Measurements from ENCODE around the gene NELL1. TPM values are rescaled to one million over a fixed set of nuclear protein-coding genes. Genes with fewer than 3 reads are reported as not detected.

NELL1 gene
- total RNA-seq, 6 donors from 2014 or later = 0.26 TPM; not detected in 5

DNA sequence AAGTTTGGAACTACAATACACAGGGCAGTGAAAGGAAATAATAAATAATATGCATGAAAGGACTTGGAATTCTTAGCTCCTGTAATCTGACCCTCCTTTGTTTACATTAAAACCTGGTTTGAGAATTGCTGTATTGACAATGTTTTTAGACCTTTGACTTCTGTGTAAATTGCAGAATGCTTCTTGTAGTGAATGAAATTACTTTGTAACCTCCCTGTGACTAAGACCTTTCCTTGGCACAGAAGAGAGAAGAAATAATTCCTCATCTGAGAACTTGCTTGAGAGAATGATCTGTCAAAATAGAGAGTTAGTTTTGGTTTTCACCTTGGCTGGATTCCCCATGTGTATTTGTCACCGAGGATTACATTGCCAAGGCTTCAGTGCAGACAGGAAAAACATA is 883.5 kb downstream of the NELL1 start:
- H3K36me3 ChIP-seq = no peaks in the 10 kb centered on the region
- 0 to 3% methylated on average over 1 of the region's 1 CpG for WGBS, 2 donors
- no peak for DNase-seq
- H3K27ac ChIP-seq = no peak overlapping the region
- no peaks in the 10 kb centered on the region for H3K27me3 ChIP-seq
- TF ChIP-seq, protein P1, sequence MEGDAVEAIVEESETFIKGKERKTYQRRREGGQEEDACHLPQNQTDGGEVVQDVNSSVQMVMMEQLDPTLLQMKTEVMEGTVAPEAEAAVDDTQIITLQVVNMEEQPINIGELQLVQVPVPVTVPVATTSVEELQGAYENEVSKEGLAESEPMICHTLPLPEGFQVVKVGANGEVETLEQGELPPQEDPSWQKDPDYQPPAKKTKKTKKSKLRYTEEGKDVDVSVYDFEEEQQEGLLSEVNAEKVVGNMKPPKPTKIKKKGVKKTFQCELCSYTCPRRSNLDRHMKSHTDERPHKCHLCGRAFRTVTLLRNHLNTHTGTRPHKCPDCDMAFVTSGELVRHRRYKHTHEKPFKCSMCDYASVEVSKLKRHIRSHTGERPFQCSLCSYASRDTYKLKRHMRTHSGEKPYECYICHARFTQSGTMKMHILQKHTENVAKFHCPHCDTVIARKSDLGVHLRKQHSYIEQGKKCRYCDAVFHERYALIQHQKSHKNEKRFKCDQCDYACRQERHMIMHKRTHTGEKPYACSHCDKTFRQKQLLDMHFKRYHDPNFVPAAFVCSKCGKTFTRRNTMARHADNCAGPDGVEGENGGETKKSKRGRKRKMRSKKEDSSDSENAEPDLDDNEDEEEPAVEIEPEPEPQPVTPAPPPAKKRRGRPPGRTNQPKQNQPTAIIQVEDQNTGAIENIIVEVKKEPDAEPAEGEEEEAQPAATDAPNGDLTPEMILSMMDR (IDR thresholded peaks at IDR 0.05) = no peak
- TF ChIP-seq POLR2AphosphoS5 (IDR thresholded peaks at IDR 0.05) (no peak), EP300 (IDR thresholded peaks at IDR 0.05) (no peak), POLR2A (IDR thresholded peaks at IDR 0.05) (no peak)
- H3K4me1 ChIP-seq = no peaks in the 10 kb centered on the region
- ATAC-seq (ENCODE audit: low FRiP score in 2 of 2) = no peak
- no peaks in the 10 kb centered on the region for H3K9me3 ChIP-seq
- H3K4me3 ChIP-seq = no peak overlapping the region

DNA sequence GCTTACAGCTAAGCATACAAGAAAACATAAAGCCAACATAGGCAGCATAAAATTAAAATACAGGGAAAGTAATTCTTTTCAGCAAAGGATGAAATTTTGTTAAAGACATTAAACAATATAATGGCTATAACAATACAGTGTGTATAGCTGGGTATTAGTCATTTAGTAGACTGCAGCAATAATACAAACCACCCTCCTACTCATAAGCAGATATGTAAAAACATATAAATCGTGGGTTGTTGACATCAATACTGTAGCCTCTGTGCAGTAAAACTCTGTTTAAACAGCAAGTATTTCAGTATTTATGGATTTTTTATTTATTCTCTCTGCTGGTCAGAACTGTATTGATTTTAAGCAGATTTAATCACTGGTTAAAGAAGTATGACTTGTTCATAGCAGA is 884.4 kb downstream of the NELL1 start:
- ATAC-seq (ENCODE audit: low FRiP score in 2 of 2) = no peak
- DNase-seq = no peak
- no peak overlapping the region for H3K27ac ChIP-seq
- H3K4me3 ChIP-seq = no peak overlapping the region
- H3K27me3 ChIP-seq = no peaks in the 10 kb centered on the region
- no peak for TF ChIP-seq POLR2AphosphoS5 (IDR thresholded peaks at IDR 0.05)
- TF ChIP-seq, protein P1 (IDR thresholded peaks at IDR 0.05) = no peak
- no peak for TF ChIP-seq EP300 (IDR thresholded peaks at IDR 0.05)
- no peak for TF ChIP-seq POLR2A (IDR thresholded peaks at IDR 0.05)
- no peaks in the 10 kb centered on the region for H3K36me3 ChIP-seq
- no peaks in the 10 kb centered on the region for H3K9me3 ChIP-seq
- H3K4me1 ChIP-seq = no peaks in the 10 kb centered on the region
- 61 to 67% methylated on average over 1 of the region's 1 CpG for WGBS, 2 donors

DNA sequence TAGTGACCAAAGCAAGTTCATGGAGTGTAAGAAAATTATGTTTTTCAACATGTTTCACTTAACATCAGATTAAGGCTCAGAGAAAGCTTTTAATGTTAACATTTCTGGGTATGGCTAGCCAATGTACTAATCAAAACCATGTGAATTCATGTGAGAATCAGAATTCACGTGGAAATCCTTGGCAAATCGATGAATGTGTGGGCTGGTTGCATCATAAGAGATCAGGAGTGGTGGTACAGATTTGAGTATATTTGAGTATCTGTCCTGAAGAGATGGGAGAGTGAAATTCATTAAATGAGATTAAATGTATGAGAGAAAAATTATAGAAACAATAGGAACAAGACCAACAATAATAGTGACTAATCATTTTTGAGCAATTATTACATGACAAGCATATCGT is 884.9 kb downstream of the NELL1 start:
- DNase-seq (no peak), ATAC-seq (ENCODE audit: low FRiP score in 2 of 2) (no peak)
- no peaks in the 10 kb centered on the region for H3K36me3 ChIP-seq
- TF ChIP-seq POLR2A (IDR thresholded peaks at IDR 0.05) = no peak
- TF ChIP-seq, protein P1 (IDR thresholded peaks at IDR 0.05) = no peak
- TF ChIP-seq EP300 (IDR thresholded peaks at IDR 0.05) = no peak
- TF ChIP-seq POLR2AphosphoS5 (IDR thresholded peaks at IDR 0.05) = no peak
- H3K9me3 ChIP-seq = no peaks in the 10 kb centered on the region
- H3K4me3 ChIP-seq = no peak overlapping the region
- WGBS, 2 donors = 75 to 85% methylated on average over 3 of the region's 3 CpGs
- H3K27ac ChIP-seq = no peak overlapping the region
- H3K27me3 ChIP-seq = no peaks in the 10 kb centered on the region
- no peaks in the 10 kb centered on the region for H3K4me1 ChIP-seq

DNA sequence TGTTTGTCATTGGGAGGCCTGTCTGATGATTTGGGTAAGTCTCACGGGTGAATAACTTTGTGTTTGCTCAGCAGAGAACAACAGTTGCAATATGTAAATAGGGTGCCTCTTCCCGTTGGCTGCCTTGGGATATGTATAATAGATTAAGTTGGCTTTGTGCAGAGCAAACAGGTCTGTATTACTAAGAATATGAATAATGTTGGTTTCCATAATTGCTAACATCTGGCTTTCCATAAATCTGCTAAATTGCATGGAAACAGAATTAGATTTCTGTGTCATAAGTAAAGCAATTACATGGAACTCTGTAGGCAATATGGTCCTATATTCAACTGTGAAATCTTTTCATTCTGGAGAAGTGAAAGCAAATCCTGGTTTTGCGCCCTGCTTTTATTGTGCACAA is 887.5 kb downstream of the NELL1 start:
- ATAC-seq (ENCODE audit: low FRiP score in 2 of 2) = no peak

DNA sequence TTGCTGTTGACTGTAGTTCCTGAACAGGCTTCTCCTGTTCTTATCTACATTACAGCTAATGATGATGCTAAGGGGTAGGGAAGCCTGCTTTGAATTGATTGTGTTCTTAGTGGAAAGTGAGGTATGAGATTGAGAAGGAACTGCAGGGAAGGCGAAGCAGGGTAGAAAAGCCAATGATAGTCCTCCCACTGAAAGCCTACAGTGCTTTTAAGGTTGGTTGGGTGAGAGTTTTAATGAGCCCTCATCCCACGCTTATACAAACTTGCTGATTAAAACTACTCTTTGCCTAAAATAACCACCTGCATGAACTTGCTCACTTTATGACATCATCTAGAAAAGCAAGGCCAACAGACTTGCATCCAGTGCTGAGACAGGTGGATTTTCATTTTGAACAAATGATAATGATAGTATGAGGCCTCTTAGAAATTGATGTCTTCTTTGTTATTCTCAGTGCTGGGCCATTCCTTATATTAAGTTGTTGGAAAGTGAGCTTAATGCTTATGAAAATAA is 891.1 kb downstream of the NELL1 start:
- WGBS, 2 donors = 80 to 85% methylated on average over 2 of the region's 2 CpGs
- DNase-seq = no peak
- Histone ChIP-seq H3K4me1 (no peaks in the 10 kb centered on the region), H3K4me3 (no peak overlapping the region), H3K27ac (no peak overlapping the region), H3K36me3 (no peaks in the 10 kb centered on the region), H3K9me3 (no peaks in the 10 kb centered on the region), H3K27me3 (no peaks in the 10 kb centered on the region)
- TF ChIP-seq POLR2A (IDR thresholded peaks at IDR 0.05) = no peak
- TF ChIP-seq EP300 (IDR thresholded peaks at IDR 0.05) = no peak
- TF ChIP-seq, protein P1 (IDR thresholded peaks at IDR 0.05) = no peak
- no peak for TF ChIP-seq POLR2AphosphoS5 (IDR thresholded peaks at IDR 0.05)
- ATAC-seq (ENCODE audit: low FRiP score in 2 of 2) = no peak

More for the DNA sequence above, 887.5 kb downstream of the NELL1 start:
- Histone ChIP-seq H3K9me3 (no peaks in the 10 kb centered on the region), H3K4me3 (no peak overlapping the region), H3K27ac (no peak overlapping the region), H3K4me1 (no peaks in the 10 kb centered on the region), H3K27me3 (no peaks in the 10 kb centered on the region), H3K36me3 (no peaks in the 10 kb centered on the region)
- 74 to 77% methylated on average over 3 of the region's 3 CpGs for WGBS, 2 donors
- TF ChIP-seq POLR2A (IDR thresholded peaks at IDR 0.05) (no peak), POLR2AphosphoS5 (IDR thresholded peaks at IDR 0.05) (no peak), EP300 (IDR thresholded peaks at IDR 0.05) (no peak)
- TF ChIP-seq, protein P1 (IDR thresholded peaks at IDR 0.05) = no peak
- DNase-seq = no peak

Measured in upper lobe of left lung (tissue), 6 donors.